CD14-positive monocyte (primary cell): Measurements from ENCODE around the gene GFOD1. TPM values are rescaled to one million over a fixed set of nuclear protein-coding genes. Genes with fewer than 3 reads are reported as not detected.

Experiments used
- DNase-seq, 3 donors: peaks; one replicate each; pipeline ENCODE4 v3.0.0-alpha.2; 2011 to 2022
- H2AFZ ChIP-seq: 2 replicates; pipeline ENCODE4 v1.6.0; 2012; ENCODE audit warnings: mild to moderate bottlenecking, low read depth, low read length, inconsistent platforms; ENCODE audit not compliant: insufficient read depth, poor library complexity, severe bottlenecking
- H3K27ac ChIP-seq, 2 donors: 1 replicate in 1 of 2; 2 replicates in 1 of 2; pipeline ENCODE4 v1.5.1; 2012 to 2013; ENCODE audit warnings: low read length in 2 of 2, control low read depth in 1 of 2, inconsistent platforms in 1 of 2, low read depth in 1 of 2, mild to moderate bottlenecking in 1 of 2
- H3K27me3 ChIP-seq, 2 donors: one replicate each; pipeline versions ENCODE4 v1.6.0 to v1.6.1; 2011 to 2013; ENCODE audit warnings: low read length in 2 of 2; ENCODE audit not compliant: control insufficient read depth in 2 of 2, insufficient read depth in 2 of 2
- H3K36me3 ChIP-seq, 2 donors: replicated peaks in 1 of 2; 1 replicate in 1 of 2; 2 replicates in 1 of 2; pipeline versions ENCODE4 v1.5.1 to v1.6.1; 2012 to 2013; ENCODE audit warnings: low read length in 2 of 2, control low read depth in 1 of 2, inconsistent platforms in 1 of 2, mild to moderate bottlenecking in 1 of 2; ENCODE audit not compliant: insufficient read depth in 2 of 2, control insufficient read depth in 1 of 2
- H3K4me1 ChIP-seq, 2 donors: 1 replicate in 1 of 2; 2 replicates in 1 of 2; pipeline versions ENCODE4 v1.5.1 to v1.6.1; 2012 to 2013; ENCODE audit warnings: low read length in 2 of 2, control low read depth in 1 of 2, inconsistent platforms in 1 of 2, mild to moderate bottlenecking in 1 of 2, moderate library complexity in 1 of 2; ENCODE audit not compliant: insufficient read depth in 2 of 2, control insufficient read depth in 1 of 2
- H3K4me2 ChIP-seq: replicated peaks from 2 replicates; pipeline ENCODE3; 2012; ENCODE audit warnings: low read length, moderate library complexity, mild to moderate bottlenecking; ENCODE audit not compliant: poor library complexity, severe bottlenecking; ENCODE audit errors: extremely low read depth
- H3K4me3 ChIP-seq, 3 experiments: fragments of 200-600 bp in 1 of 3; sonication (generic) in 1 of 3; replicated peaks in 1 of 3; 1 replicate in 2 of 3; 2 replicates in 1 of 3; pipeline ENCODE4 v1.5.1; 2011 to 2013; ENCODE audit warnings: low read length in 3 of 3, mild to moderate bottlenecking in 3 of 3, control low read depth in 2 of 3, low read depth in 2 of 3, inconsistent platforms in 1 of 3, moderate library complexity in 1 of 3
- H3K79me2 ChIP-seq: 2 replicates; pipeline ENCODE4 v1.6.0; 2012; ENCODE audit warnings: mild to moderate bottlenecking, control low read depth, inconsistent platforms, low read length, moderate library complexity; ENCODE audit not compliant: insufficient read depth
- H3K9ac ChIP-seq: 2 replicates; pipeline ENCODE4 v1.6.0; 2017; ENCODE audit warnings: low read length, mild to moderate bottlenecking; ENCODE audit not compliant: insufficient read depth, poor library complexity, severe bottlenecking
- H3K9me3 ChIP-seq, 2 donors: replicated peaks in 1 of 2; 1 replicate in 1 of 2; 2 replicates in 1 of 2; pipeline versions ENCODE4 v1.5.1 to v1.6.1; 2012 to 2013; ENCODE audit warnings: low read length in 2 of 2, control low read depth in 1 of 2; ENCODE audit not compliant: control insufficient read depth in 1 of 2, insufficient read depth in 1 of 2
- H4K20me1 ChIP-seq: 2 replicates; pipeline ENCODE4 v1.6.0; 2012; ENCODE audit warnings: mild to moderate bottlenecking, low read length, control low read depth, moderate library complexity; ENCODE audit not compliant: insufficient read depth
- H3K27ac Mint-ChIP-seq, 7 donors: one replicate each; pipeline ENCODE4 v1.8.0; 2020; ENCODE audit warnings: mild to moderate bottlenecking in 7 of 7, mixed read lengths in 7 of 7, moderate library complexity in 6 of 7, inconsistent platforms in 2 of 7
- H3K27me3 Mint-ChIP-seq, 3 donors: one replicate each; pipeline ENCODE4 v1.8.0; 2021 to 2022; ENCODE audit warnings: low read depth in 3 of 3, mild to moderate bottlenecking in 3 of 3, mixed read lengths in 3 of 3, moderate library complexity in 3 of 3, inconsistent platforms in 1 of 3
- H3K36me3 Mint-ChIP-seq, 2 donors: one replicate each; pipeline ENCODE4 v1.8.0; 2020; ENCODE audit warnings: mixed read lengths in 2 of 2, inconsistent platforms in 1 of 2, mild to moderate bottlenecking in 1 of 2
- H3K4me1 Mint-ChIP-seq: one replicate; pipeline ENCODE4 v1.8.0; 2020; ENCODE audit warnings: mild to moderate bottlenecking, mixed read lengths
- H3K4me3 Mint-ChIP-seq, 2 donors: one replicate each; pipeline ENCODE4 v1.8.0; 2020; ENCODE audit warnings: mild to moderate bottlenecking in 2 of 2, mixed read lengths in 2 of 2, moderate library complexity in 1 of 2
- H3K9me3 Mint-ChIP-seq, 7 donors: one replicate each; pipeline ENCODE4 v1.8.0; 2020 to 2022; ENCODE audit warnings: mixed read lengths in 7 of 7, mild to moderate bottlenecking in 6 of 7, moderate library complexity in 6 of 7, inconsistent platforms in 2 of 7
- WGBS: methylation state at CpG from one replicate; pipeline ENCODE4 v1.1.5; 2013; ENCODE audit warnings: missing lambda C conversion rate; ENCODE audit not compliant: insufficient coverage; 5-methylcytosine and 5-hydroxymethylcytosine counted together
- intact Hi-C, 2 donors: fragments of 100-400 bp; cut with micrococcal nuclease; formaldehyde crosslinking; loops; one replicate each; pipeline versions ENCODE4 v1.15.0 to v1.15.1; 2023
- polyA plus RNA-seq, 3 donors: library from polyadenylated mRNA; depleted of rRNA in 1 of 3; unstranded in 2 of 3; stranded (reverse) in 1 of 3; fragments of 300-500 nt in 2 of 3; fragments of >200 nt in 1 of 3; fragmentation: Illumina TruSeq in 2 of 3; gene quantifications; 1 replicate in 2 of 3; 2 replicates in 1 of 3; pipeline ENCODE4 v1.2.3, GENCODE V29; 2012 to 2021
- TF ChIP-seq, protein P1 (sequence below): fragments of 200-600 bp; IDR thresholded peaks from one replicate; pipeline ENCODE4 v1.8.0; 2022; ENCODE audit warnings: antibody characterized with exemption, mild to moderate bottlenecking

The GFOD1 gene
- polyA plus RNA-seq, 3 donors: 2.4 to 8.7 (median 2.4) TPM

DNA sequence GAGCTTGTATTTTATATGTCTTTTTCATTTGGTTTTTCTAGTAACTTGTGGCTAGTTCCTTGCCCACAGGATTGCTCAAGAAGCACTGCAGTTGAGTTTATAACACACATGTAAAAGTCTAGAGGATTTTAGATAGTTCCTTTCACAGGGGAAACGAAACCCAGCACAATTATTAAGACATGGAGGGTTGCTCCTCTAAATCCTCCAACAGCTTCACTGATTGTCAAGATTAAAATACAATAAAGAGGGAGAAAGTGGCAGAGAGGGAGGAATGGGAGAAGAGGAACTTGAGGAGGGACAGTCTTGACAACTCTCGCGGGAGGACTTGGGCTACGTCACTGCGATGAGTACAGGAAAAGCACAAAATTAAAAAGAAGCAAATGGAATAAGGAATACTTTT, 149.4 kb downstream of the GFOD1 start:
- Mint-ChIP-seq H3K27me3 (peaks cover 0 to 5% (median 0%) of the 10 kb centered on the region in 3 donors), H3K4me1 (peaks cover 42% of the 10 kb centered on the region), H3K9me3 (peaks cover 0 to 13% (median 6%) of the 10 kb centered on the region in 7 donors), H3K27ac (peak overlapping the region; percentile 94 to 98 (median 97)), H3K4me3 (peak overlapping the region; percentile 71 to 88), H3K36me3 (no peaks in the 10 kb centered on the region)
- Histone ChIP-seq H3K4me2 (peak overlapping the region; percentile 74), H2AFZ (peak overlapping the region; percentile 81), H3K27me3 (no peaks in the 10 kb centered on the region), H3K27ac (peak overlapping the region; percentile 76 to 88), H3K9ac (peak overlapping the region; percentile 36), H3K4me1 (peaks cover 37 to 43% of the 10 kb centered on the region in 2 donors), H3K4me3 (peak overlapping the region; percentile 33 to 70 (median 57)), H3K79me2 (no peaks in the 10 kb centered on the region), H3K9me3 (peaks cover 0 to 4% of the 10 kb centered on the region in 2 donors), H4K20me1 (no peaks in the 10 kb centered on the region), H3K36me3 (no peaks in the 10 kb centered on the region)
- intact Hi-C loops: loop anchor here (5.0 to 10.0 kb wide), 7 partner anchors 59 to 423 kb away; partner anchors contain the start of gene SIRT5 (in 1 of the 2)
- TF ChIP-seq, protein P1, sequence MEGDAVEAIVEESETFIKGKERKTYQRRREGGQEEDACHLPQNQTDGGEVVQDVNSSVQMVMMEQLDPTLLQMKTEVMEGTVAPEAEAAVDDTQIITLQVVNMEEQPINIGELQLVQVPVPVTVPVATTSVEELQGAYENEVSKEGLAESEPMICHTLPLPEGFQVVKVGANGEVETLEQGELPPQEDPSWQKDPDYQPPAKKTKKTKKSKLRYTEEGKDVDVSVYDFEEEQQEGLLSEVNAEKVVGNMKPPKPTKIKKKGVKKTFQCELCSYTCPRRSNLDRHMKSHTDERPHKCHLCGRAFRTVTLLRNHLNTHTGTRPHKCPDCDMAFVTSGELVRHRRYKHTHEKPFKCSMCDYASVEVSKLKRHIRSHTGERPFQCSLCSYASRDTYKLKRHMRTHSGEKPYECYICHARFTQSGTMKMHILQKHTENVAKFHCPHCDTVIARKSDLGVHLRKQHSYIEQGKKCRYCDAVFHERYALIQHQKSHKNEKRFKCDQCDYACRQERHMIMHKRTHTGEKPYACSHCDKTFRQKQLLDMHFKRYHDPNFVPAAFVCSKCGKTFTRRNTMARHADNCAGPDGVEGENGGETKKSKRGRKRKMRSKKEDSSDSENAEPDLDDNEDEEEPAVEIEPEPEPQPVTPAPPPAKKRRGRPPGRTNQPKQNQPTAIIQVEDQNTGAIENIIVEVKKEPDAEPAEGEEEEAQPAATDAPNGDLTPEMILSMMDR: no peak
- WGBS: no CpG with 5 or more reads among the region's 5 CpGs
- peak; percentile 44 to 71 (median 61) for DNase-seq

DNA sequence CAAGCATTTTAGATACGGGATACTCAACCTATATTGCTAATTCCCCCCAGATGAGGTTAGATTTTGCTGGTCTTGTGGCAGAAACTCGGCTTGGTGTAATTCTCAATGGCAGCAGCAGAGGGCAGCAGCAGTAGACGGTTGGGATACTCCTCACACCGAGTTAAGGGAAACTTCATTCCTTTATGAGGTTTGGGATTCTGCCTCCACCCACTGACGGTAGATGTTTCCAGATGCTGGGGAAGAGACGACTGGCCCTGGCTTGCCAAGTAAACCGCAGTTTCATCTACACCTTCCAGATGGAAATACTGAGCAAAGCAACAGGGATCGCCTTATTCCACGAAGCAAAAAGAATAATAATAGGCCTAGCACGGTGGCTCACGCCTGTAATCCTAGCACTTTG, 150.8 kb downstream of the GFOD1 start:
- H3K4me3 ChIP-seq: no peak overlapping the region
- H3K9me3 ChIP-seq: peaks cover 0 to 2% of the 10 kb centered on the region in 2 donors
- H3K27ac ChIP-seq: no peak overlapping the region
- H3K9ac ChIP-seq: no peak overlapping the region
- intact Hi-C loops: loop anchor here (5.0 to 10.0 kb wide), 7 partner anchors 61 to 422 kb away; partner anchors contain the start of gene SIRT5 (in 1 of the 2)
- no peaks in the 10 kb centered on the region for H3K36me3 Mint-ChIP-seq
- H3K27ac Mint-ChIP-seq: peak overlapping the region in 3 of 7 donors; percentile 31 to 73 (median 35)
- H3K4me1 Mint-ChIP-seq: peaks cover 42% of the 10 kb centered on the region
- H3K4me2 ChIP-seq: no peak overlapping the region
- peak; percentile 55 to 68 (median 66) for DNase-seq
- H3K9me3 Mint-ChIP-seq: peaks cover 0 to 4% (median 0%) of the 10 kb centered on the region in 7 donors
- TF ChIP-seq, protein P1: peak; percentile 94
- 47% methylated on average over 8 of the region's 11 CpGs for WGBS
- peaks cover 0 to 1% (median 0%) of the 10 kb centered on the region in 3 donors for H3K27me3 Mint-ChIP-seq
- no peak overlapping the region for H3K4me3 Mint-ChIP-seq
- H3K4me1 ChIP-seq: peaks cover 37 to 43% of the 10 kb centered on the region in 2 donors
- no peaks in the 10 kb centered on the region for H3K79me2 ChIP-seq
- H4K20me1 ChIP-seq: no peaks in the 10 kb centered on the region
- H2AFZ ChIP-seq: no peak overlapping the region
- no peaks in the 10 kb centered on the region for H3K36me3 ChIP-seq
- H3K27me3 ChIP-seq: no peaks in the 10 kb centered on the region
